ENCODE data around the gene CLEC2D. TPM values are rescaled to one million over a fixed set of nuclear protein-coding genes. Genes with fewer than 3 reads are reported as not detected.

Gene CLEC2D
- total and polyA plus RNA-seq, 10 of the 15 experiments (the other 5 are each of a cell fraction or from before 2014, with no cell fraction given) = 4.6 to 29.8 (median 16.0) TPM

DNA sequence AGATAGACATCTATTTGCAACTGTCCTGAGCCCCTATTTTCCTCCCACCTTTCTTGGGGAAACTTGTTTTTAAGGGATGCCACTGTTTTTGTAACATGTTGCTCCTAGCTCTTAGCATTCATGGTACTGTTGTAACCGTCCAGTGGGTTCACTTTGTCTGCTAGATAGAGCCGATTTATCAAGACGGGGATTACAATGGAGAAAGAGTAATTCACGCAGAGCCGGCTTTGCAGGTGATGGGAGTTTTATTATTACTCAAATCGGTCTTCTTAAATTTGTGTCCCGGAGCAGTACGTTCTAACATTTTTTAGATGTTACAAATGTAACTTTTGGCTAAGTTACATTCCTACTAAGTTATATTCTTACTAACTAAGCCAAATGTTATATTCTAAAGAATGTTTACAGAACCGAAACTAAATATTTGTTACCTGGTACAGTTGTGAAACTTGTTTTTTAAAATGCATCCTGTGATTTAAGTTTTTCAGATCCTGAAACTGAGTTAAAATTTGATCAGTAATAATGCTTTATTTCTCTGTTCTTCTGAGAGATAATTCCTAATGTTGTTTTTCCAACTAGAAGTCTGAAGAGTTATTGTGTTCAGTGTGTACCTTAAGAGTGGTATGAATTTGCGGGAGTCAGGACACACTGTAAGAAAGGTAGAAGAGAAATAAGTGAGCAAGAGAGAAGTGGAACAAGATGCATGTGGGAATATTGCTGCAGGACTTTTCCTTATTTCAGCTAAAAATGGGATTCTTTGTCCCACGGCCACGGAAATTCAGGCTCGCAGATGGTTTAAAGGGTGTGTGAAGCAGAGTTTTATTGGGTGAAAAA is 20.6 kb upstream of the CLEC2D start (continued):
- no peak for TF ChIP-seq ZBTB11 (CRISPR knock-in tag; IDR thresholded peaks at IDR 0.05)
- TF ChIP-seq JUND (IDR thresholded peaks at IDR 0.05; ENCODE audit: low read depth, low read length) = no peak
- TF ChIP-seq ZNF24 (IDR thresholded peaks at IDR 0.05) = 0 out of 2 replicates have a peak, but pooled peaks have one; percentile 13
- no peak for TF ChIP-seq NFIC (IDR thresholded peaks at IDR 0.05; ENCODE audit: low read depth, low read length)
- no peak for TF ChIP-seq SREBF1 (IDR thresholded peaks at IDR 0.05; ENCODE audit: low read length)
- TF ChIP-seq USF2 (IDR thresholded peaks at IDR 0.05; ENCODE audit: borderline replicate concordance, low read depth, low read length) = no peak
- TF ChIP-seq REST (IDR thresholded peaks at IDR 0.05; ENCODE audit: low read depth, low read length) = 0 out of 2 replicates have a peak, but pooled peaks have one; percentile 11
- TF ChIP-seq CREM (IDR thresholded peaks at IDR 0.05; ENCODE audit: low read depth) = no peak
- TF ChIP-seq, protein P1, sequence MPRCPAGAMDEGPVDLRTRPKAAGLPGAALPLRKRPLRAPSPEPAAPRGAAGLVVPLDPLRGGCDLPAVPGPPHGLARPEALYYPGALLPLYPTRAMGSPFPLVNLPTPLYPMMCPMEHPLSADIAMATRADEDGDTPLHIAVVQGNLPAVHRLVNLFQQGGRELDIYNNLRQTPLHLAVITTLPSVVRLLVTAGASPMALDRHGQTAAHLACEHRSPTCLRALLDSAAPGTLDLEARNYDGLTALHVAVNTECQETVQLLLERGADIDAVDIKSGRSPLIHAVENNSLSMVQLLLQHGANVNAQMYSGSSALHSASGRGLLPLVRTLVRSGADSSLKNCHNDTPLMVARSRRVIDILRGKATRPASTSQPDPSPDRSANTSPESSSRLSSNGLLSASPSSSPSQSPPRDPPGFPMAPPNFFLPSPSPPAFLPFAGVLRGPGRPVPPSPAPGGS (IDR thresholded peaks at IDR 0.05; ENCODE audit: borderline replicate concordance, insufficient read depth, low read depth, low read length, poor library complexity, severe bottlenecking) = no peak
- peak; percentile 85; the same call in 1 of the 2 replicates for TF ChIP-seq CHD1 (IDR thresholded peaks at IDR 0.05; ENCODE audit: low read depth, low read length)
- TF ChIP-seq SMAD5 (IDR thresholded peaks at IDR 0.05; ENCODE audit: low read depth) = peak; percentile 5; the same call in 1 of the 2 replicates
- peak; percentile 34; the same call in 1 of the 2 replicates for TF ChIP-seq GATAD2B (conservative IDR thresholded peaks at IDR 0.05; ENCODE audit: low read depth)
- 0 out of 2 replicates have a peak, but pooled peaks have one; percentile 16 for TF ChIP-seq POLR2AphosphoS5 (IDR thresholded peaks at IDR 0.05; ENCODE audit: low read length)
- TF ChIP-seq CBX5 (IDR thresholded peaks at IDR 0.05; ENCODE audit: low read depth) = 0 out of 2 replicates have a peak, but pooled peaks have one; percentile 12
- no peak for TF ChIP-seq STAT3 (IDR thresholded peaks at IDR 0.05; ENCODE audit: low read depth, low read length)
- no peak for TF ChIP-seq TCF12 (IDR thresholded peaks at IDR 0.05; ENCODE audit: low read depth, low read length)
- TF ChIP-seq, protein P2, sequence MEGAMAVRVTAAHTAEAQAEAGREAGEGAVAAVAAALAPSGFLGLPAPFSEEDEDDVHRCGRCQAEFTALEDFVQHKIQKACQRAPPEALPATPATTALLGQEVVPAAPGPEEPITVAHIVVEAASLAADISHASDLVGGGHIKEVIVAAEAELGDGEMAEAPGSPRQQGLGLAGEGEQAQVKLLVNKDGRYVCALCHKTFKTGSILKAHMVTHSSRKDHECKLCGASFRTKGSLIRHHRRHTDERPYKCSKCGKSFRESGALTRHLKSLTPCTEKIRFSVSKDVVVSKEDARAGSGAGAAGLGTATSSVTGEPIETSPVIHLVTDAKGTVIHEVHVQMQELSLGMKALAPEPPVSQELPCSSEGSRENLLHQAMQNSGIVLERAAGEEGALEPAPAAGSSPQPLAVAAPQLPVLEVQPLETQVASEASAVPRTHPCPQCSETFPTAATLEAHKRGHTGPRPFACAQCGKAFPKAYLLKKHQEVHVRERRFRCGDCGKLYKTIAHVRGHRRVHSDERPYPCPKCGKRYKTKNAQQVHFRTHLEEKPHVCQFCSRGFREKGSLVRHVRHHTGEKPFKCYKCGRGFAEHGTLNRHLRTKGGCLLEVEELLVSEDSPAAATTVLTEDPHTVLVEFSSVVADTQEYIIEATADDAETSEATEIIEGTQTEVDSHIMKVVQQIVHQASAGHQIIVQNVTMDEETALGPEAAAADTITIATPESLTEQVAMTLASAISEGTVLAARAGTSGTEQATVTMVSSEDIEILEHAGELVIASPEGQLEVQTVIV (IDR thresholded peaks at IDR 0.05; ENCODE audit: borderline replicate concordance, partially characterized antibody) = no peak

Data from GM12878 (cell line).